Measurements from ENCODE around the gene ART1. TPM values are rescaled to one million over a fixed set of nuclear protein-coding genes. Genes with fewer than 3 reads are reported as not detected.
A peak's percentile ranks its signal among the peaks of the same experiment; 100 is the strongest.

The ART1 gene
- total and polyA plus RNA-seq, 2 of the 8 experiments (the other 6 are each of a cell fraction or from before 2014, with no cell fraction given): not detected

GRCh38 chr11:3710485-3711259 lies 65.7 kb downstream of the ART1 start:
- no peak overlapping the region for H2BK5ac ChIP-seq (ENCODE audit: low read depth, low read length)
- peaks cover 0 to 11% (median 4%) of the 10 kb centered on the region in 4 experiments; a peak in 4 of 7 replicates for H3K4me1 ChIP-seq (replicated peaks in 1 of 4; ENCODE audit: control insufficient read depth in 3 of 4, insufficient read depth in 4 of 4, low read length in 3 of 4)
- H4K5ac ChIP-seq (ENCODE audit: insufficient read length, low read depth, low read length): no peak overlapping the region
- H3K27me3 ChIP-seq (replicated peaks in 1 of 4; ENCODE audit: control insufficient read depth in 3 of 4, extremely low read depth in 1 of 4, insufficient read depth in 3 of 4, low read length in 3 of 4): no peaks in the 10 kb centered on the region
- H2BK15ac ChIP-seq (ENCODE audit: low read length): no peak overlapping the region
- no peak for DNase-seq (ENCODE audit: low read depth in 1 of 2, low spot score in 2 of 2)
- no peak overlapping the region for H2BK12ac ChIP-seq (ENCODE audit: low read depth, low read length)
- H3K79me1 ChIP-seq (ENCODE audit: low read depth, low read length): no peaks in the 10 kb centered on the region; the same call in 1 of the 2 replicates
- 0 out of 2 replicates have a peak overlapping the region, but pooled peaks have one; percentile 77 for H4K8ac ChIP-seq (ENCODE audit: extremely low read depth, insufficient read depth, low read length)
- no peak overlapping the region for H2AK5ac ChIP-seq (ENCODE audit: low read depth, low read length)
- no peak overlapping the region for H3K23ac ChIP-seq (ENCODE audit: insufficient read length)
- peaks cover 0 to 11% of the 10 kb centered on the region in 2 experiments; a peak in 1 of 4 replicates for H3K79me2 ChIP-seq (ENCODE audit: control insufficient read depth in 1 of 2, insufficient read depth in 2 of 2, low read length in 2 of 2)
- WGBS, 2 experiments (ENCODE audit: extremely low coverage in 1 of 2, insufficient coverage in 1 of 2, insufficient read length in 1 of 2, insufficient replicate concordance in 2 of 2, low coverage in 1 of 2, low lambda C conversion rate in 2 of 2, missing lambda C conversion rate in 1 of 2): 79% methylated on average over 4 of the region's 4 CpGs; no CpG with 5 or more reads in 1 of the 2 experiments
- peak overlapping the region in 1 of 4 experiments; percentile 44; a peak in 2 of 8 replicates for H3K4me3 ChIP-seq (ENCODE audit: extremely low read depth in 1 of 4, insufficient read depth in 2 of 4, low read depth in 3 of 4, low read length in 4 of 4)
- H3K56ac ChIP-seq (replicated peaks; ENCODE audit: insufficient read length, low read depth, low read length): no peak overlapping the region
- POLR2A ChIA-PET (ENCODE audit: partially characterized antibody): interaction anchor here (0.6 to 1.2 kb wide), 6 partner anchors 11 to 122 kb away, joined by 3 to 5 read pairs (median 4); no protein-coding TSS in a partner anchor
- no peak for FAIRE-seq
- H3K9ac ChIP-seq (replicated peaks in 1 of 4; ENCODE audit: extremely low read depth in 1 of 4, low read depth in 3 of 4, low read length in 3 of 4): no peak overlapping the region
- H3K4me2 ChIP-seq (ENCODE audit: insufficient read depth in 1 of 2, low read depth in 2 of 2, low read length in 2 of 2): peak overlapping the region; percentile 14 to 62
- no peak overlapping the region for H3K14ac ChIP-seq (ENCODE audit: insufficient read length)
- no peak overlapping the region for H3K4ac ChIP-seq (replicated peaks; ENCODE audit: insufficient read length, low read depth, low read length)
- H3K23me2 ChIP-seq (ENCODE audit: low read depth, low read length): no peaks in the 10 kb centered on the region
- CTCF ChIA-PET (ENCODE audit: partially characterized antibody): interaction anchor here (0.5 to 1.4 kb wide), 6 partner anchors 9 to 99 kb away, joined by 3 to 5 read pairs (median 4); partner anchors contain the start of gene PGAP2
- no peak overlapping the region for H2BK120ac ChIP-seq (replicated peaks; ENCODE audit: low read depth, low read length)
- H2BK20ac ChIP-seq (ENCODE audit: low read length): no peak overlapping the region
- H3K27ac ChIP-seq (ENCODE audit: low read depth, low read length): no peak overlapping the region
- H2AFZ ChIP-seq (ENCODE audit: low read length): no peak overlapping the region
- peaks cover 0 to 1% of the 10 kb centered on the region in 2 experiments for H4K20me1 ChIP-seq (replicated peaks in 1 of 2; ENCODE audit: control insufficient read depth in 1 of 2, insufficient read depth in 2 of 2, low read length in 2 of 2)
- no peaks in the 10 kb centered on the region for H3K9me3 ChIP-seq (ENCODE audit: insufficient read depth in 2 of 2, low read depth in 1 of 2, low read length in 1 of 2)
- peaks cover 8 to 68% (median 36%) of the 10 kb centered on the region in 4 experiments; a peak in 7 of 8 replicates for H3K36me3 ChIP-seq (ENCODE audit: control insufficient read depth in 2 of 4, insufficient read depth in 4 of 4, low read length in 3 of 4)
- H3K18ac ChIP-seq (ENCODE audit: extremely low read depth, low read length): no peak overlapping the region
- H4K91ac ChIP-seq (replicated peaks; ENCODE audit: insufficient read length, low read length): no peak overlapping the region
- TF ChIP-seq CTBP2 (IDR thresholded peaks at IDR 0.05; ENCODE audit: borderline replicate concordance, insufficient read depth, insufficient read length, low read length): no peak
- TF ChIP-seq KDM1A (IDR thresholded peaks at IDR 0.05; ENCODE audit: borderline replicate concordance, low read length): 0 out of 2 replicates have a peak, but pooled peaks have one; percentile 41
- no peak for TF ChIP-seq HDAC2 (IDR thresholded peaks at IDR 0.05; ENCODE audit: borderline replicate concordance in 1 of 2, low read depth in 2 of 2, low read length in 2 of 2)

Data from H1 (cell line).